Measurements from ENCODE around the gene COL6A3. TPM values are rescaled to one million over a fixed set of nuclear protein-coding genes. Genes with fewer than 3 reads are reported as not detected.
A peak's percentile ranks its signal among the peaks of the same experiment; 100 is the strongest.

COL6A3 gene
- total RNA-seq, 1 experiment from 2014 or later = 1.2 TPM

GRCh38 chr2:237455764-237456163, 41.8 kb upstream of the COL6A3 start:
- H4K20me1 ChIP-seq (ENCODE audit: insufficient read depth) = no peaks in the 10 kb centered on the region
- no TSS peak for BruUV-seq (replicated peaks)
- ChIA-PET CTCF (interaction anchor here (1.3 kb wide), 1 partner anchor 16 kb away, joined by 3 read pairs; no protein-coding TSS in a partner anchor), POLR2A (no interaction called here), RAD21 (ENCODE audit: low non-redundant PET in 1 of 2, low total read pairs in 2 of 2, uncharacterized antibody in 2 of 2, unreplicated experiment in 2 of 2) (no interaction called here)
- H3K9ac ChIP-seq (ENCODE audit: low read length) = no peak overlapping the region
- H3K4me2 ChIP-seq (ENCODE audit: low read length) = peak overlapping the region; percentile 59
- H3K36me3 ChIP-seq (ENCODE audit: control insufficient read depth in 1 of 2, insufficient read depth in 2 of 2, low read length in 2 of 2) = no peaks in the 10 kb centered on the region
- H3K9me3 ChIP-seq (ENCODE audit: control insufficient read depth in 1 of 2, insufficient read depth in 1 of 2, low read depth in 1 of 2, low read length in 2 of 2) = no peaks in the 10 kb centered on the region
- intact Hi-C loops (cut with micrococcal nuclease) = no loop called here
- peak; percentile 16 for ATAC-seq
- TF ChIP-seq FOSL1 (IDR thresholded peaks at IDR 0.05; ENCODE audit: low read depth) (no peak), RAD21 (IDR thresholded peaks at IDR 0.05; ENCODE audit: low read depth) (no peak), EZH2phosphoT487 (IDR thresholded peaks at IDR 0.05; ENCODE audit: borderline replicate concordance) (no peak), ZFX (IDR thresholded peaks at IDR 0.05) (no peak), TCF7L2 (IDR thresholded peaks at IDR 0.05; ENCODE audit: borderline replicate concordance, extremely low read depth, insufficient read depth, insufficient read length) (no peak), JUND (IDR thresholded peaks at IDR 0.05) (no peak), SP1 (IDR thresholded peaks at IDR 0.05; ENCODE audit: low read depth) (no peak), ELF1 (IDR thresholded peaks at IDR 0.05; ENCODE audit: borderline replicate concordance, low read depth) (no peak), ZNF274 (IDR thresholded peaks at IDR 0.05; ENCODE audit: low read depth, low read length) (no peak), POLR2AphosphoS5 (IDR thresholded peaks at IDR 0.05; ENCODE audit: low read depth, low read length) (no peak), ATF3 (IDR thresholded peaks at IDR 0.05) (no peak), EGR1 (IDR thresholded peaks at IDR 0.05; ENCODE audit: low read depth) (no peak), REST (IDR thresholded peaks at IDR 0.05; ENCODE audit: low read depth) (no peak), CTCF (IDR thresholded peaks at IDR 0.05 in 2 of 3, conservative IDR thresholded peaks at IDR 0.05 in 1 of 3; ENCODE audit: borderline replicate concordance in 1 of 3, insufficient read depth in 1 of 3, low read depth in 2 of 3, low read length in 2 of 3) (no peak), POLR2A (IDR thresholded peaks at IDR 0.05; ENCODE audit: borderline replicate concordance, extremely low read depth, insufficient read depth, insufficient read length) (no peak)
- peak overlapping the region in 1 of 2 experiments; percentile 7; a peak in 1 of 4 replicates for H3K4me3 ChIP-seq (replicated peaks in 1 of 2; ENCODE audit: low read depth in 1 of 2, low read length in 2 of 2)
- no peaks in the 10 kb centered on the region for H3K27me3 ChIP-seq (ENCODE audit: insufficient read depth, low read length)
- DNase-seq (ENCODE audit: low read depth, low spot score) = no peak
- peak overlapping the region; percentile 80 for H2AFZ ChIP-seq (ENCODE audit: low read depth, low read length, poor library complexity, severe bottlenecking)
- no peaks in the 10 kb centered on the region for H3K79me2 ChIP-seq (ENCODE audit: insufficient read depth, low read length)
- H3K9me2 ChIP-seq (ENCODE audit: insufficient read depth) = no peaks in the 10 kb centered on the region
- peaks cover 3 to 30% of the 10 kb centered on the region in 2 experiments; a peak in 3 of 4 replicates for H3K4me1 ChIP-seq (ENCODE audit: control insufficient read depth in 1 of 2, insufficient read depth in 2 of 2, low read length in 2 of 2)
- no peak overlapping the region for H3K27ac ChIP-seq (ENCODE audit: low read depth, low read length)
